Suppressor macrophage (primary cell): Measurements from ENCODE around the gene LMO1.

Experiments
- DNase-seq, 4 experiments: peaks; one replicate each; pipeline ENCODE4 v3.0.0-alpha.2; 2020 to 2022
- total RNA-seq, 17 experiments: gene quantifications; one replicate each; lab custom pipeline; 2026; ENCODE audit warnings: mixed read lengths in 6 of 17, inconsistent platforms in 3 of 17; lab: John Stamatoyannopoulos, UW

The LMO1 gene
- 0 to 0.99 (median 0) reads per million in 17 experiments for total RNA-seq

- peak; percentile 80 to 91 (median 86) for DNase-seq
Measured at GRCh38 chr11:8263769-8264410, at the start of gene LMO1. Gene LMO1 (minus strand): TSS chr11:8263878. CDS start chr11:8263362, 516 bp downstream.

- DNase-seq: no peak
Measured at GRCh38 chr11:8312986-8313385, 49.3 kb upstream of the LMO1 start.

- no peak for DNase-seq
Measured at GRCh38 chr11:8311366-8311765, 47.7 kb upstream of the LMO1 start.

- DNase-seq: no peak
Measured at GRCh38 chr11:8310743-8311298, 47.1 kb upstream of the LMO1 start.

- DNase-seq: no peak
Measured at GRCh38 chr11:8309862-8310261, 46.2 kb upstream of the LMO1 start.

GRCh38 chr11:8309311-8309710 is 45.6 kb upstream of the LMO1 start:
- DNase-seq: no peak

- DNase-seq: no peak
Measured at GRCh38 chr11:8307601-8308000, 43.9 kb upstream of the LMO1 start.

- no peak for DNase-seq
Measured at GRCh38 chr11:8301622-8302021, 37.9 kb upstream of the LMO1 start.

GRCh38 chr11:8298801-8299786 is 35.4 kb upstream of the LMO1 start:
- DNase-seq: peak; percentile 29 to 43 (median 34)

GRCh38 chr11:8297781-8298440 is 34.2 kb upstream of the LMO1 start:
- no peak for DNase-seq

GRCh38 chr11:8296872-8297271 is 33.2 kb upstream of the LMO1 start:
- DNase-seq: no peak

- DNase-seq: no peak
Measured at GRCh38 chr11:8296038-8296649, 32.5 kb upstream of the LMO1 start.

GRCh38 chr11:8294251-8294935 is 30.7 kb upstream of the LMO1 start:
- DNase-seq: no peak

- no peak for DNase-seq
Measured at GRCh38 chr11:8293171-8293570, 29.5 kb upstream of the LMO1 start.

GRCh38 chr11:8292351-8292750 is 28.7 kb upstream of the LMO1 start:
- DNase-seq: no peak

GRCh38 chr11:8291421-8292350 is 28.0 kb upstream of the LMO1 start:
- no peak for DNase-seq

GRCh38 chr11:8290081-8290810 is 26.6 kb upstream of the LMO1 start:
- no peak for DNase-seq

- no peak for DNase-seq
Measured at GRCh38 chr11:8289492-8289918, 25.8 kb upstream of the LMO1 start.

- DNase-seq: no peak
Measured at GRCh38 chr11:8288824-8289491, 25.3 kb upstream of the LMO1 start.
